ENCODE data around the gene MEN1.

MEN1 gene

DNA sequence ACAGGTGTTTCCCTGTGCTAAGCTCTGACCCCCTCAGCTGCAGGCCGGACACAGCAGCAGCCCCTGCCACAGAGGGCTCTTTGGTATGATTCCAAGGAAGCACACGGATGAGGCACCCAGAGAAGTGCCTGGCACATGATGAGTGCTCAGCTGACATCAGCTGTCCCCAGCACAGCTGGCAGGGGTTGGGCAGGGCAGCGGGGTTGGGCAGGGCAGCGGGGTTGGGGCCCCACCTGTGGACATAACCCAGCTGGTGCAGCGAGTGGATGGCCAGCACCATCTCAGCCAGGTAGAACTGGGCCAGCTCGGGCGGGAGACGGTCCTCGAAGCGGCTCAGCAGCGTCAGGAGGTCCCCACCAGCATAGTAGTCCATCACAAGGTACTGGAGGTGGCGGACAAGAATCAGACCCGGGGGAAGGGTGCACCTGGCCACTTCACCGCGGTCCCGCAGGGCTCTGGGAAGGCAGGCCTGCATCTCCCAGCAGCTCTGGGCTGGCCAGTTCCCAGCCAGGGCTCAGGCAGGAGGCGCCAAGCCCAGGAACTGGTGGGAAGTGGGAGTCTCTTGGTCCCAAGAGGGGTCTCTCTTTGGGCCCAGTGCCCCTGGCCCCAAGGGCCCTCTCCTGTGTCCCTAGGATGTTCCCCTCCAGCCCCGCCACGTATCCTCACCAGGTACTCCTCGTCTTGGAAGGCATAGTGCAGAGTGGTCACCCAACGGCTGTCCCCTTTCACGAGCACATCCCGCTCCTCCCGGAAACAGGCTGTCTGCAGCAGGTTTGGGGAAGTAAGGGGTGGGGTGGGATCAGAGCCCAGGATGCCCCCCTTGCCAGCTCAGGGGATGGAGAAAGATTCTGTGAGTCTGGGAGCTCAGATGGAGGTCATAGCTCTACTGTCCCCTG is 29.8 kb upstream of the MEN1 start:
- Mint-ChIP-seq H3K36me3 (ENCODE audit: low read depth) (no peaks in the 10 kb centered on the region), H3K27me3 (no peaks in the 10 kb centered on the region), H3K27ac (no peak overlapping the region), H3K4me3 (no peak overlapping the region), H3K9me3 (no peaks in the 10 kb centered on the region), H3K4me1 (peaks cover 10% of the 10 kb centered on the region)
- DNase-seq = no peak
- ATAC-seq = no peak

DNA sequence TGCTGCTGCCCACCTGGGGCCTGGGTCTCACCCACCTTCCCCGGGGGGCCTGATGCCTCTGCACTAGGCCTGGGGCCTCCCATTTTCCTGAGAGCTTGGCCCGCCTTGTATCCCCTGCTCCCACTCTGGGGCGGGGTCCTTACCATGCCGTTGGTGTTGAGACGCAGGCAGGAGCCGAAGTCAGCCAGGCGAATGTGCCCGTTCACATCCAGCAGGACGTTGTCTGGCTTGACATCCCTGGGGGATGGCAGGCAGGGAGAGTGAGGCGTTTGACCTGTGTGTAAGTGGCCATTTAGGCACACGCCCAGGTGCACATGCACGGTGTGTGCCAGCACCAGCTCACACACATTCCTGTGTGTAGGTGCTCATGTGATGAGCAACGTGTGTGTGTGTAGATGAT is 29.0 kb upstream of the MEN1 start:
- no peaks in the 10 kb centered on the region for H3K9me3 Mint-ChIP-seq
- H3K4me1 Mint-ChIP-seq = peaks cover 8% of the 10 kb centered on the region
- no peaks in the 10 kb centered on the region for H3K36me3 Mint-ChIP-seq (ENCODE audit: low read depth)
- no peak for DNase-seq
- no peak for ATAC-seq
- H3K27me3 Mint-ChIP-seq = no peaks in the 10 kb centered on the region
- no peak overlapping the region for H3K4me3 Mint-ChIP-seq
- H3K27ac Mint-ChIP-seq = no peak overlapping the region

DNA sequence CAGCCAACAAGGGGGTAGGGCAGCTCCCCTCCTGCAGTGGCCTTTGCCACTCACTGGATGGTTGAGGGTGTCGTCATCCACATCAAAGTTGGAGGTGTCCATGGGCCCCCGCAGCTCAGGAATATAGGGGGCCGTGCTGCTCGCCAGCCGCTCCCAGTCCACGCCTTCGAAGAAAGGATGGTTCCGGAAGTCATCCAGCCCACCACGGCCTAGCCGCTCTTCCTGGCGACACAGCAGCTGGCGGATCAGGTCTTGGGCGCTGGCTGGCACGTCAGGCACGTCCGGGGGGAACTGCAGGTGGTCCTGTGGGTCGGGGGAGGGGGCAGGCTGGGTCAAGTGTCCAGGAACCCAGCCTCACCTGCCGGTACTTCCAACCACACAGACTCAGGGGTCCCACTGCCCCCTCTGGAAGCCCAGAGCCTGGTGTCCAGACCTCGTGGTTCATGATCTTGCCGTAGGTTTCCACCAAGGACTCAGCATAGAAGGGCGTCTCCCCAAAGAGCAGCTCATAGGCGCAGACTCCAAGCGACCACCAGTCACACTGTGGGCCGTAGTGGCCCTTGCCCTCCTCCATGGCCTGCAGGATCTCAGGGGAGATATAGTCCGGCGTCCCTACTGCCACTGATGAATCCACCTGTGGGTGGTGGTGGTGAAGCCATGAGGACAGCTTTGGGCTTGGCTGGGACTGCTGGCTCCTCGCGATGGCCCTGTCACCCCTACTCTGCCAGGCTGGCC is 28.4 kb upstream of the MEN1 start:
- ATAC-seq = no peak
- no peaks in the 10 kb centered on the region for H3K9me3 Mint-ChIP-seq
- H3K36me3 Mint-ChIP-seq (ENCODE audit: low read depth) = no peaks in the 10 kb centered on the region
- peaks cover 6% of the 10 kb centered on the region for H3K4me1 Mint-ChIP-seq
- no peak for DNase-seq
- no peak overlapping the region for H3K4me3 Mint-ChIP-seq
- H3K27me3 Mint-ChIP-seq = no peaks in the 10 kb centered on the region
- H3K27ac Mint-ChIP-seq = no peak overlapping the region

DNA sequence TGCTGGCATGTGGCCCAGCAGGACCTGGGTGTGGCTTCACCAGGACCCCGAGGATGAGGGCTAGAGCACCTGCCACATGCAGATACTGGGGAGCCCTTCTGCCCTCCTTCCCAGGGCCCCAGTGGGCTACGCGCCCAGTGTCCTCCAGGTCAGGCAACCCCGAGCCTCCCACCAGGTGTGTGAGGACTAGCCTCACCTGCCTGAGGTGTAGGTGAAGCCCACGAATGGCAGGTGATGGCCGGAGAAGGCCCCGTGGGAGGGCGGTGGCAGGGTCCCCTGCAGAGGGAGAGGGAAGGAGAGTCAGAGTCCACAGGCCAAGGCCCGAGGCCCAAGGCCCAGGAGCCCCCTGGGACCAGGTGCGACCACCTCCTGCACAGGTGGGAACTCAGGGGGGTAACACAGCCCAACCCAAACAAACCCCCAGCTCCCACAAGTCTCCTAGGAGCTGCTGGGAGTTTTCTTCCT is 27.6 kb upstream of the MEN1 start:
- H3K4me1 Mint-ChIP-seq = peaks cover under 1% of the 10 kb centered on the region
- no peaks in the 10 kb centered on the region for H3K27me3 Mint-ChIP-seq
- DNase-seq = no peak
- no peaks in the 10 kb centered on the region for H3K9me3 Mint-ChIP-seq
- no peak overlapping the region for H3K27ac Mint-ChIP-seq
- no peak overlapping the region for H3K4me3 Mint-ChIP-seq
- no peak for ATAC-seq
- no peaks in the 10 kb centered on the region for H3K36me3 Mint-ChIP-seq (ENCODE audit: low read depth)

DNA sequence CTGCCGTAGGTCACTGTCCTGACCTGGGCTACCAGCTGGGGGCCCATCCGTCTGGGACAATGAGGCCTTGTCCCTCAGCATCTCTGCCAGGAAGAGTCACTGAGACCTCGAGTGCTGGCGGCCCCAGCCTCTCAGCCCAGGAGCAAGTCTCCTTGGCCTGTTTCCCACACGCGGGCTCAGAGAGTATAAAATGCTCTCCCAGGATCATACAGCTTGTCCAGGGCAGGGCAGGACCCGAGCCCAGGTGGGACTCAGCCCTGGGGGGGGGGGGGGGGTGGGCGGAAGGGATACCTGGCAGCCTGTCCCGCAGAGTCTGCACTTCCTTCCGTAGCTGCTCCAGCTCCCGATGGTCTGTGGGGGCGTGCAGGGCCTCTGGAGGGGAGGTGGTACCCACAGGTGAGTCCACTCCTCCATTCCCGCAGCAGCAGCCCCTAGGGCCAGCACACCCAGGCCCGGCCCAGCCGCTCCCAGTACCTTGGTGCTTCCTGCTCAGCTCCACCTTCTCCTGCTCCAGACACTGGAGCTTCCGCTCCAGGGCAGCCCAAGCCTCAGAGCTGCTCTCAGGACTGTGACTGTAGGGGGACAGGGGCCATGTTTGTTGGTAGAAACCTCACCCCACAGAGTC is 26.2 kb upstream of the MEN1 start:
- Mint-ChIP-seq H3K9me3 (no peaks in the 10 kb centered on the region), H3K4me3 (no peak overlapping the region), H3K4me1 (no peaks in the 10 kb centered on the region), H3K27ac (no peak overlapping the region), H3K36me3 (ENCODE audit: low read depth) (no peaks in the 10 kb centered on the region), H3K27me3 (no peaks in the 10 kb centered on the region)
- ATAC-seq = no peak
- DNase-seq = no peak

DNA sequence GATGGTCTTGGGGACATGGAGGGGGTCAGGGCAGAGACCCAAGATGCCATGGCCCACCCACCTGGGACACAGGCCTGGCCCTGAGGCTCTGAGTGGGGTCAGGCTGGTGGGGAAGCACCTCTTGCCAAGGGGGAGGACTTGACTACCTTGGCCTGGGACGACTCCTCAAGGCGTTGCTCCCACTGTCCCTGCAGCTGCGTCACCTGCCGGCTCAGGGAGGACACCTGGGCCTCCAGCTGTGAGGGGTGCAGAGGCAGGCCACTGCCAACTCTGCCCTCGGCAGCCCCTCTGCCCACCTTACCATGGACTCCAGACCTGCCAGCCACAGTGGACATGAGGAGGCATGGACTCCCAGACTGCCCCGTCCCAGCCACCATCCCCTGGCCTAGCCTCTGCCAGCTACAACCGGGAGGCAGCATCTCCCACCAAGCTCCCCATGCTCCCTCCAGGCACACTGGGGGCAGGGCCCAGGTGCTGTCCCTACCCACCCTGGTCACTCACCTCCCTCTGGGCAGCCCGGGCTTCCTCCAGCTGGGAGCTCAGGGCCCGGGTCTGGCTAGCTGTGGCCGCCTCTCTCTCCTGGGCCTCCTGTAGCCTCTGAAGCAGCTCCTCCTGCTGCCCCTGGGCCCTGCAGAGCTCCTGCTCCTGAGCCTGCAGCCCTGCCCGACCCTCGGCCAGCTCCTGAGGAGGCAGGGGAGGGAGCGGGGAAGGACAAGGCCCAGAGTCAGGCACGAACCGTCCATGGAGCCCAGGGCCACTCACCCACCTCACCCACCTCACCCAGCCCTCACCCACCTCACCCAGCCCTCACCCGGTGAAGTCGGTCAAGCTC is 25.5 kb upstream of the MEN1 start:
- DNase-seq = no peak
- H3K27me3 Mint-ChIP-seq = no peaks in the 10 kb centered on the region
- no peaks in the 10 kb centered on the region for H3K36me3 Mint-ChIP-seq (ENCODE audit: low read depth)
- H3K27ac Mint-ChIP-seq = no peak overlapping the region
- no peak for ATAC-seq
- H3K4me1 Mint-ChIP-seq = no peaks in the 10 kb centered on the region
- no peaks in the 10 kb centered on the region for H3K9me3 Mint-ChIP-seq
- no peak overlapping the region for H3K4me3 Mint-ChIP-seq

DNA sequence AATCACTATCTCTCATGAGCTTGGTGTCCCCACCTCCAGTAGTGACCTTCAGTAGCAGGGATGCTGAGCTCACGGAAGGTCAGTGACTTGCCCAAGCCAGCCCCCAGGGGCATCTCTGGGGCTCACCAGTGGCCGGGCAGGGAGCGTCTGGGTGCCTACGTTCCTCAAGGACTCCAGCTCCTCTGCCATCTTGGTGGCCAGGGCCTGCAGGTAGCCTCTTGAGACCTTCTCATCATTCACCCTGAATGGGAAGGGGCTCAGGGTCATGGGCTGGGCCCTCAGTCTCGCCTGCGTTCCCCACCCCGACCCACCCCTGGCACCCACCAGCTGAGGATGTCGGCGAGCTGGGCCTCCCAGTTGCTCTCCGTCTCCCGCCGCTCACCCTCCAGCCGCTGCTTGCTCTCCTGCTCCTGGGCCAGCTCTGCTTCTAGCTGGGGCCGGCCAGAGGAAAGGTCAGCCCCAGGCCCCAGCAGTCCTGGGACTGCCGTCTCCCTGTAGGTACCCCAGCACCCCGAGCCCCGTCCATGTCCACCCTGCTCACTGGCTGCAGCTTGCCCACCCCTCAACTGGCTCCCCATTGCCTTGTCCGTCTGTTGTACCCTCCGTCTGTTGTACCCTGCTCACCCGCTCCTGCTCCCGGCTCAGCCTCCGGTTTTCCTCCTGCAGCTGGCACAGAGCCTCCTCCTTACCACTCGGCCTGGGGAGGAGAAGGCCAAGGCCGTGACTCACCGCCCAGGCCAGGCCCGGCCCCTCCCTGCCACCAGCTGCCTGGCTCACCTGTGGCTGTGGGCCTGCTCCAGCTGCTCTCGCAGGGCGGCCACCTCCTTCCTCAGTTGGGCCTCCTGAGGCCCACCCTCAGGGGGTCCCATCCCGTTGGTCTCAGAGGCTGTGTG is 24.6 kb upstream of the MEN1 start:
- Mint-ChIP-seq H3K9me3 (no peaks in the 10 kb centered on the region), H3K27ac (no peak overlapping the region), H3K4me3 (no peak overlapping the region), H3K36me3 (ENCODE audit: low read depth) (no peaks in the 10 kb centered on the region), H3K4me1 (no peaks in the 10 kb centered on the region), H3K27me3 (no peaks in the 10 kb centered on the region)
- DNase-seq (no peak), ATAC-seq (no peak)

DNA sequence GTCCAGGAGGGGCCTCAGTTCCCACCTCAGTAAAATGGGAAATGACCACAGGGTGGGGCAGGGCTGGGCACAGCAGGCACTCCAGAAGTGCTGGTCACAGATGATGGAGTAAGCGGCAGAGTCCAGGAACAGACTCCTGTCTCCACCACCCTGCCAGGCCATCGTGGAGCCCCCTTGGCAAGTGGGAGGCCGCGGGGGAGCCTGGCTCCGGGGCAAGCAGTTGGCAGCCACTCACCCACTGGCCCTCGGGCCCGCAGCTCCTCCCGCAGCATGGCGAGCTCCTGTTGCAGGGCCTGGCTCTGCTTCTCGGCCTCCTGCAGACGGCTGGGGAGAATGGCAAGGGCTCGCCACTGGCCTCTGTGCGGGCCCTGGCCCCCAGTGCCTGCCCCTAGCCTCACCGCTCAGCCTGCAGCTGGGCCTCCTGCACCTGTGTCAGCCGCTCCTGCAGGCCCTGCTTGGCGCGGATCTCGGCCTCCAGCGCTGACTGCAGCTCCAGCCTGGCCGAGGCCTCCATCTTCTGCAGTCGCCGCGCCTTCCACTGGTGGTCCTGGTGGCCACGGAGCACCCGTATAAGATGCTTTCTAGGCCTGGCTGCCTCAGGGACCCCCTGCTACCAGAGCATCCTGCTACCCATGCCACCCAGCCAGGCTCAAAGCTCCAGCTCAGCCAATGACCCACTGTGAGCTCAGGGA is 23.8 kb upstream of the MEN1 start:
- Mint-ChIP-seq H3K27me3 (no peaks in the 10 kb centered on the region), H3K27ac (no peak overlapping the region), H3K4me3 (no peak overlapping the region), H3K4me1 (no peaks in the 10 kb centered on the region), H3K36me3 (ENCODE audit: low read depth) (no peaks in the 10 kb centered on the region), H3K9me3 (no peaks in the 10 kb centered on the region)
- DNase-seq = no peak
- ATAC-seq = no peak

DNA sequence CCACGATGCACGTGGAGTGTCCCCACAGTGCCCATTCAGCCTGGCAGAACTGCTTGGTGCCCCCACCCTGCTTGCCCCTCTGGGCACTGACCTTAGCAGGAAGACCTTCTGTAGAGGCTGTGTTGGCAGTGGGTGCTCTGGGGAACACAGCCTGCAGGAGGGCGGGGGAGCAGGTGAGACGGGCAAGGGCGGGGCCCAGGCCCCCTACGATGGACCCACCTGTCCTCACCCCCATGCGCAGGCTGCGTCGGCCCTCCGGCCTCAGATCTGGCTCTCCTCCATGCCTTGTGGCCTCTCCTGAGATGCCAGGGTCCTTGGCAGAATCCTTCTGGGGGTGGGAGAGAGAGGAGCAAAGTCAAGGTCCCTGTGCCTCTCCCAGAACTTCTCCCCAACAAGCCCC is 23.2 kb upstream of the MEN1 start:
- no peak overlapping the region for H3K27ac Mint-ChIP-seq
- DNase-seq = no peak
- no peaks in the 10 kb centered on the region for H3K4me1 Mint-ChIP-seq
- H3K36me3 Mint-ChIP-seq (ENCODE audit: low read depth) = no peaks in the 10 kb centered on the region
- no peaks in the 10 kb centered on the region for H3K9me3 Mint-ChIP-seq
- no peak for ATAC-seq
- no peak overlapping the region for H3K4me3 Mint-ChIP-seq
- H3K27me3 Mint-ChIP-seq = no peaks in the 10 kb centered on the region

DNA sequence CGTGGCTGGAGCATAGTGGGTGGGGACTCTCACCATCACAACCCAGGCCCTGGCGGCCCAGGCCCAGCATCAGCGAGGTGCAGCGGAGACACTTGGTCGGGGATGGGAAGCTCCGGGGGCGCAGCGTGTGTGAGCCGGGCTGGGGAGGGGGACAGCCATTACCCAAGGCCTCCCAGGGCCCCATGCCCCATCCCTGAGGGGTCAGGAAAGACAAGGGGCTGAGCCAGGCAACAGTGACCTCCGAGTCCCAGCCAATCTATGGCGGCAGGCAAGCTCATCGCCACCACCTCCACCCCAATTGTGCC is 22.8 kb upstream of the MEN1 start:
- DNase-seq (no peak), ATAC-seq (no peak)
- H3K9me3 Mint-ChIP-seq = no peaks in the 10 kb centered on the region
- H3K27ac Mint-ChIP-seq = no peak overlapping the region
- no peaks in the 10 kb centered on the region for H3K27me3 Mint-ChIP-seq
- H3K4me3 Mint-ChIP-seq = no peak overlapping the region
- H3K36me3 Mint-ChIP-seq (ENCODE audit: low read depth) = no peaks in the 10 kb centered on the region
- H3K4me1 Mint-ChIP-seq = no peaks in the 10 kb centered on the region

DNA sequence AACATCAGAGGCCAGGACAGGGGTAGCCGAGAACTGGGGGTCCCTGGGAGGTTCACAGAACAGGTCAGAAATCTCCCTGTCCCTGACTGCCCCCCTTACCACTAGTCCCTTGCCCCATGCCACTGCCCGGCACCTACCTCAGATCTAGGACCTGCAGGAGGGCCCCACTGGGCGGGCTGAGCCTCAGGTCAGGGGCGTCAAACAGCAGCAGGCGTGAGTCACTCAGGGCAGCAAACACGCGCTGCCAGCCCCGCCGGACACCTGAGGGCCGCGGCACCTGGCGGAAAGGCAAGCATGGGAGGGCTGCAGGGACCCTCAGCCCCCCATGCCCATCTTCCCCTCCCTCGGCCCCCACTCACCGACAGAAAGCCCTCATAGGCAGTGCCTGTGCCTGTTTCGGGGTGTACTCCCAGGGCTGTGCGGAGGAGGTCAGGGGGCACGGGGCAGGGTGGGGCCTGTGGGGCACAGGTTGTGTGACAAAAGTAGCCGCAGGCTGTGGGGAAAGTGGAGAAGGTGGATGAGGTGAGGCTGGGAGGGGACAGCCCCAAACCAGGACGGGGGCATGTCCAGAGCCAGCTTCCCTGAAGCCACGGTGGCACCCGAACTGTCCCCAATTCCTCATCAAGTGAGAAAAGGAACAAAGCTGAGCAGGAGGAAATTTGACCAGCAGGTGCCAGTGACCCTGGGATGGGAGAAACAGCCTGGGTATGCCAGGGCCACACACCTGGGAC is 22.3 kb upstream of the MEN1 start:
- Mint-ChIP-seq H3K27ac (no peak overlapping the region), H3K9me3 (no peaks in the 10 kb centered on the region), H3K4me1 (no peaks in the 10 kb centered on the region), H3K4me3 (no peak overlapping the region), H3K36me3 (ENCODE audit: low read depth) (no peaks in the 10 kb centered on the region), H3K27me3 (no peaks in the 10 kb centered on the region)
- ATAC-seq = no peak
- no peak for DNase-seq

DNA sequence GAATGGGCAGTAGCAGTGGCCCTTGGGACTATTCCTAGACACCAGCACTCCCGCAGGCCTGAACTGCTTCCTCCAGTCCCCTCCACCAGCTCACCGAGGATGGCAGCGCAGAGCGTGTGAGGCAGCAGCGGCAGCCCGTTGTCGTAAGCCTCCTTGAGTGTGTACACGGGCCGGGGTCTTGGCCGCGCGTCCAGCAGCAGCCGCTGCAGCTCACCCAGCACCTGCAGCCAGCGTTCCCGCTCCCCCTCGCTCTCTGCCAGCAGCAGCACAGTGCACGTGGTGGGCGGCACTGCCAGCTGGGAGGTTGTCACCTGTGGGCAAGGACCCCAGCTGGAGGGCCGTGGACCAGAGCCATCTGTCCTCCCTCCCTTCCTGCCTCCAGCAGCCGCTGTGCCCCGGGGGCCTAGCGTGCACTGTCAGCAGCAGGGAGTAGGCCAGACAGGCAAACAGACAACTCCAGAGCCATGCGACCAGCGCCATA is 21.1 kb upstream of the MEN1 start:
- no peak overlapping the region for H3K27ac Mint-ChIP-seq
- no peak overlapping the region for H3K4me3 Mint-ChIP-seq
- no peak for DNase-seq
- no peaks in the 10 kb centered on the region for H3K36me3 Mint-ChIP-seq (ENCODE audit: low read depth)
- ATAC-seq = no peak
- H3K4me1 Mint-ChIP-seq = no peaks in the 10 kb centered on the region
- H3K27me3 Mint-ChIP-seq = no peaks in the 10 kb centered on the region
- no peaks in the 10 kb centered on the region for H3K9me3 Mint-ChIP-seq

Data from activated naive CD8-positive, alpha-beta T cell treated with anti-CD3 and anti-CD28 coated beads, Interleukin-2, amount 50 U/mL, for 24 hours (primary cell).